Fibroblast of mammary gland (primary cell): ENCODE data around the gene CLTB.

Experiments
- DNase-seq: peaks from one replicate; pipeline ENCODE4 v3.0.0-alpha.2; 2010; ENCODE audit warnings: low read depth
- H3K4me3 ChIP-seq: 2 replicates; pipeline ENCODE4 v1.5.1; 2011; ENCODE audit warnings: low read depth, mild to moderate bottlenecking, low read length, moderate library complexity; ENCODE audit not compliant: control insufficient read depth
- CTCF ChIP-seq: conservative IDR thresholded peaks from 2 replicates; pipeline ENCODE4 v1.5.1; 2011; ENCODE audit warnings: low read depth, low read length, inconsistent platforms; ENCODE audit not compliant: control insufficient read depth, insufficient read depth

Gene CLTB

GRCh38 chr5:176426876-176427275, 10.5 kb upstream of the CLTB start:
- no peak overlapping the region for H3K4me3 ChIP-seq
- DNase-seq: no peak
- TF ChIP-seq CTCF: no peak

- DNase-seq: no peak
- no peak overlapping the region for H3K4me3 ChIP-seq
- TF ChIP-seq CTCF: no peak
These were observed 9.5 kb upstream of the CLTB start for GRCh38 chr5:176425791-176426190.

- DNase-seq: no peak
- TF ChIP-seq CTCF: no peak
- no peak overlapping the region for H3K4me3 ChIP-seq
These were observed 8.8 kb upstream of the CLTB start for GRCh38 chr5:176425138-176425537.

- TF ChIP-seq CTCF: no peak
- no peak for DNase-seq
- no peak overlapping the region for H3K4me3 ChIP-seq
These were observed 7.8 kb upstream of the CLTB start for GRCh38 chr5:176424181-176424580.

DNA sequence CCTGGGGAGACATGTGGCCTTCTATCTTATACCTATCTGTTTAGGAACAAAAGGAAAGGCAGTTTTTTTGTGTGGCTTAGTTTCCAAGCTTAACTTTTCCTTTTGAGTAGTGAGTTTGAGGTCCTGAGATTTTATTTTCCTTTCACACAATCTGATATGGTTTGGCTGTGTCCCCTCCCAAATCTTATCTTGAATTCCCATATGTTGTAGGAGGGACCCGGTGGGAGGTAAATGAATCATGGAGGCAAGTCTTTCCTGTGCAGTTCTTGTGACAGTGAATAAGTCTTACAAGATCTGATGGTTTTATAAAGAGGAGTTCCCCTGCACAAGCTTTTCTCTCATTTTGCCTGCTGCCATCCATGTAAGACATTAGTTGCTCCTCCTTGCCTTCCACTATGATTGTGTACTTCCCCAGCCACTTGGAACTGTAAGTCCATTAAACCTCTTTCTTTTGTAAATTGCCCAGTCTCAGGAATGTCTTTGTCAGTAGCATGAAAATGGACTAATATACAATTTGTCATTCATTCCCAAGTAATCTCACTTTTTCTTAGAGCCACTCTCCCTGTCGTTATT, 4.7 kb upstream of the CLTB start:
- DNase-seq: no peak
- TF ChIP-seq CTCF: no peak
- H3K4me3 ChIP-seq: no peak overlapping the region

DNA sequence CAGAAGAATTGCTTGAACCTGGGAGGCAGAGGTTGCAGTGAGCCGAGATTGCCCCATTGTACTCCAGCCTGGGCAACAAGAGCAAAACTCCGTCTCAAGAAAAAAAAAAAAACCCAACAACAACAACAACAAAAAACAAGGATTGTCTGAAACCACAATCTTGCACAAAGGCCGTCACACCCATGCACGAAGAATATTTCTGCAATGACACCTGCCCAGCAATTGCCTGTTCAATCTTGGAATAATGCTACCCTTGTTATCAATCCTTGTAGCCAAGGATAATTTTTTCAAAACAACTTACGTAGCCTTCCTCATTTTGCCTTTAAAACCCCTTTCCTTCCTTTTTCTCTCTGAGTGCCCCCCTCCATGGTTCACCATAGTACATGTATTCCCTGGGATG, 3.7 kb upstream of the CLTB start:
- no peak overlapping the region for H3K4me3 ChIP-seq
- no peak for TF ChIP-seq CTCF
- no peak for DNase-seq

- no peak for DNase-seq
- H3K4me3 ChIP-seq: no peak overlapping the region
- no peak for TF ChIP-seq CTCF
These were observed 1.9 kb upstream of the CLTB start for GRCh38 chr5:176418251-176418650.
